ENCODE data around the gene ACCSL. TPM values are rescaled to one million over a fixed set of nuclear protein-coding genes. Genes with fewer than 3 reads are reported as not detected.

Gene ACCSL
- total RNA-seq, 1 donor, result 0.10 TPM

- Histone ChIP-seq H3K27me3 (ENCODE audit: insufficient read depth, low read length) (no peaks in the 10 kb centered on the region), H3K9me3 (ENCODE audit: low read depth, low read length) (no peaks in the 10 kb centered on the region), H3K4me3 (ENCODE audit: low read length) (no peak overlapping the region), H3K4me1 (ENCODE audit: insufficient read depth, low read length) (no peaks in the 10 kb centered on the region)
These were observed 16.2 kb upstream of the ACCSL start for GRCh38 chr11:44031549-44031948.

GRCh38 chr11:44032299-44033085 lies 15.3 kb upstream of the ACCSL start:
- H3K4me3 ChIP-seq (ENCODE audit: low read length), result no peak overlapping the region
- H3K4me1 ChIP-seq (ENCODE audit: insufficient read depth, low read length), result no peaks in the 10 kb centered on the region
- H3K9me3 ChIP-seq (ENCODE audit: low read depth, low read length), result no peaks in the 10 kb centered on the region
- no peaks in the 10 kb centered on the region for H3K27me3 ChIP-seq (ENCODE audit: insufficient read depth, low read length)

GRCh38 chr11:44033411-44033850 lies 14.3 kb upstream of the ACCSL start:
- H3K9me3 ChIP-seq (ENCODE audit: low read depth, low read length), result no peaks in the 10 kb centered on the region
- no peaks in the 10 kb centered on the region for H3K27me3 ChIP-seq (ENCODE audit: insufficient read depth, low read length)
- no peak overlapping the region for H3K4me3 ChIP-seq (ENCODE audit: low read length)
- no peaks in the 10 kb centered on the region for H3K4me1 ChIP-seq (ENCODE audit: insufficient read depth, low read length)

- Histone ChIP-seq H3K4me3 (ENCODE audit: low read length) (no peak overlapping the region), H3K9me3 (ENCODE audit: low read depth, low read length) (no peaks in the 10 kb centered on the region), H3K4me1 (ENCODE audit: insufficient read depth, low read length) (no peaks in the 10 kb centered on the region), H3K27me3 (ENCODE audit: insufficient read depth, low read length) (no peaks in the 10 kb centered on the region)
These were observed 13.9 kb upstream of the ACCSL start for GRCh38 chr11:44033856-44034255.

GRCh38 chr11:44034639-44035038 lies 13.1 kb upstream of the ACCSL start:
- no peak overlapping the region for H3K4me3 ChIP-seq (ENCODE audit: low read length)
- H3K4me1 ChIP-seq (ENCODE audit: insufficient read depth, low read length), result no peaks in the 10 kb centered on the region
- H3K9me3 ChIP-seq (ENCODE audit: low read depth, low read length), result no peaks in the 10 kb centered on the region
- no peaks in the 10 kb centered on the region for H3K27me3 ChIP-seq (ENCODE audit: insufficient read depth, low read length)

DNA sequence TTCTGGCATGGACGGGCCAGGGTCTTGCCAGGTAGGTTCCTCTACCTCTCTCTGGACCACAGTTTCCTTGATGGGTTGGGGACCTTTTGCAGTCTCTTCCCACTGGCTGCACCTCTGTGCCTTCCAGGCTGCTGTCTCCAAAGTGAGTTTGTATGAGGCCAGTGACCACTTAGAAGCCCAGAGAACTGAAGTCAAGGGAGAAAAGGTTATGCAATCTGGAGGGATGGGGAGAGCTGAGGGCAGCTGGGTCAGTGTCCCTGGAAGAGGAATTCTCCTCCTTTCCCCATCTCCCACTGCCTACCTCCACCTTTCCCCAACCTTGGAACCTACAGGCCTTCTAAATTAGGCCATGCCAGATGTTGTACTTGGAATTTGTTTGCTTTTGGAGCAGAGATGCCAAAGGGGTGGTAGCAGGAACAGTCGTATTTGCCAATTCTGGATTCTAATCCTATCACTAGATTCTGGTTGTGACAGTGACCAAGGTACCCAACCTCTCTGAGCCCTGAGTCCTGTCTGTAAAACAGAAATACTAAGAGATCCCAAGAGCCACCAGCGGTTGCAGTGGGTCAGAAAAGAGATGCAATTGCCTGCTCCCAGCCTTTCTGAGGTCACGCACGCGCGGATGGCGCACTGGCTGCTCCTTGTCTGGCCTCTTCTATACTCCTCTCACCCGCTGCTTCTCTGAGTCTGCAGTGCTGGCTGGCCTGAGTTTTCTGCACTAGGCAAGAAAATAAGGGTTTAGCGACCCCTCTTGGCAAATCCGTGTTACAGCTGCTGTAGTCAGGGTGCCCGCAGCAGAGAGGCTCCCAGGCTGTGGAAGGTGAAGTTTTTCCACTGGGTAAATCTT lies 10.7 kb upstream of the ACCSL start:
- H3K4me3 ChIP-seq (ENCODE audit: low read length), result no peak overlapping the region
- no peaks in the 10 kb centered on the region for H3K9me3 ChIP-seq (ENCODE audit: low read depth, low read length)
- no peaks in the 10 kb centered on the region for H3K4me1 ChIP-seq (ENCODE audit: insufficient read depth, low read length)
- no peaks in the 10 kb centered on the region for H3K27me3 ChIP-seq (ENCODE audit: insufficient read depth, low read length)

GRCh38 chr11:44037658-44037998 lies 10.2 kb upstream of the ACCSL start:
- no peaks in the 10 kb centered on the region for H3K4me1 ChIP-seq (ENCODE audit: insufficient read depth, low read length)
- no peak overlapping the region for H3K4me3 ChIP-seq (ENCODE audit: low read length)
- no peaks in the 10 kb centered on the region for H3K27me3 ChIP-seq (ENCODE audit: insufficient read depth, low read length)
- no peaks in the 10 kb centered on the region for H3K9me3 ChIP-seq (ENCODE audit: low read depth, low read length)

GRCh38 chr11:44043157-44043556 lies 4.6 kb upstream of the ACCSL start:
- Histone ChIP-seq H3K4me1 (ENCODE audit: insufficient read depth, low read length) (no peaks in the 10 kb centered on the region), H3K4me3 (ENCODE audit: low read length) (no peak overlapping the region), H3K27me3 (ENCODE audit: insufficient read depth, low read length) (no peaks in the 10 kb centered on the region), H3K9me3 (ENCODE audit: low read depth, low read length) (no peaks in the 10 kb centered on the region)

DNA sequence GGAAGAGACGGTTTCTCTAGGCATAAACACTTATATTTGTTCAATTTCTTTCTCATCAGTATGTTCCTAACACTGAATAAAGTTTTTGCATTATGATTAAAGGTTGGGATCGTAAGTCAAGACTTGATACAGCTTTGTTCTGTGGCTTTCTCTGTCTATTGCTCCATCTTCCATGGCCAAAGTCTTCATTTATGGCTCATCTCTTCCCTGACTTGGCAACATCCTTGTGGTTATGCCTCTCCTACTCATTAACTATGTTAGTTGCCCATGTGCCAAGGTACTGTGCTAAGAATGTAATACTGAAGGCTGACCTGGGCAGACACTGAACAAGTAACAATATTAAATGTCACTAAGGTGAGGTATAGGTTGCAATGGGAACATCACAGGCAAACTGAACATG lies 1.6 kb upstream of the ACCSL start:
- H3K4me3 ChIP-seq (ENCODE audit: low read length), result no peak overlapping the region
- H3K27me3 ChIP-seq (ENCODE audit: insufficient read depth, low read length), result no peaks in the 10 kb centered on the region
- H3K4me1 ChIP-seq (ENCODE audit: insufficient read depth, low read length), result no peaks in the 10 kb centered on the region
- no peaks in the 10 kb centered on the region for H3K9me3 ChIP-seq (ENCODE audit: low read depth, low read length)

GRCh38 chr11:44047298-44047697 lies 483 bp upstream of the ACCSL start:
- H3K9me3 ChIP-seq (ENCODE audit: low read depth, low read length), result no peaks in the 10 kb centered on the region
- H3K4me1 ChIP-seq (ENCODE audit: insufficient read depth, low read length), result no peaks in the 10 kb centered on the region
- H3K27me3 ChIP-seq (ENCODE audit: insufficient read depth, low read length), result no peaks in the 10 kb centered on the region
- H3K4me3 ChIP-seq (ENCODE audit: low read length), result no peak overlapping the region

DNA sequence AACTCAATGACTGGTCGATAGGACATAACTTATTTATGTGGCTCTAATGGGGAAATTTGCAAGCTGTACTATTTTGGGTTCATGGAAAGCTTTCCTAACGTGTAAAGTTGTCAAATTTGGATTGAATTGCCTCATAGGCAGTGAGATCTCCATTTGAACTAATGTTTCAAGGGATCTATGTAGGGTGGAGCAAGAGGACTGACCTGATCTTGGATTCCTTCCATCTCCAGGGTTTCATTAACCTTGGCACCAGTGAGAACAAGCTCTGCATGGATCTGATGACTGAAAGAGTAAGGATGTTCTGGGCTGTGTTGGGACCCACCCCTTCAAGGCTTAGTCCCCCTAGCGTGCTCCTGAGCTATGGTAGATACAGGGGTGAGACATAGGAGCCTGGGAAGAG lies 2.1 kb downstream of the ACCSL start:
- Histone ChIP-seq H3K4me1 (ENCODE audit: insufficient read depth, low read length) (no peaks in the 10 kb centered on the region), H3K4me3 (ENCODE audit: low read length) (no peak overlapping the region), H3K9me3 (ENCODE audit: low read depth, low read length) (no peaks in the 10 kb centered on the region), H3K27me3 (ENCODE audit: insufficient read depth, low read length) (no peaks in the 10 kb centered on the region)

- H3K4me3 ChIP-seq (ENCODE audit: low read length), result no peak overlapping the region
- no peaks in the 10 kb centered on the region for H3K9me3 ChIP-seq (ENCODE audit: low read depth, low read length)
- H3K4me1 ChIP-seq (ENCODE audit: insufficient read depth, low read length), result no peaks in the 10 kb centered on the region
These were observed 3.4 kb downstream of the ACCSL start for GRCh38 chr11:44051171-44051570.

GRCh38 chr11:44057340-44057739 lies 9.6 kb downstream of the ACCSL start:
- Histone ChIP-seq H3K27me3 (ENCODE audit: insufficient read depth, low read length) (no peaks in the 10 kb centered on the region), H3K9me3 (ENCODE audit: low read depth, low read length) (no peaks in the 10 kb centered on the region), H3K4me3 (ENCODE audit: low read length) (no peak overlapping the region), H3K4me1 (ENCODE audit: insufficient read depth, low read length) (no peaks in the 10 kb centered on the region)

More at GRCh38 chr11:44051171-44051570, 3.4 kb downstream of the ACCSL start:
- H3K27me3 ChIP-seq (ENCODE audit: insufficient read depth, low read length), result no peaks in the 10 kb centered on the region

GRCh38 chr11:44058275-44058674 lies 10.5 kb downstream of the ACCSL start:
- H3K27me3 ChIP-seq (ENCODE audit: insufficient read depth, low read length), result no peaks in the 10 kb centered on the region
- no peaks in the 10 kb centered on the region for H3K4me1 ChIP-seq (ENCODE audit: insufficient read depth, low read length)
- H3K9me3 ChIP-seq (ENCODE audit: low read depth, low read length), result no peaks in the 10 kb centered on the region
- no peak overlapping the region for H3K4me3 ChIP-seq (ENCODE audit: low read length)

DNA sequence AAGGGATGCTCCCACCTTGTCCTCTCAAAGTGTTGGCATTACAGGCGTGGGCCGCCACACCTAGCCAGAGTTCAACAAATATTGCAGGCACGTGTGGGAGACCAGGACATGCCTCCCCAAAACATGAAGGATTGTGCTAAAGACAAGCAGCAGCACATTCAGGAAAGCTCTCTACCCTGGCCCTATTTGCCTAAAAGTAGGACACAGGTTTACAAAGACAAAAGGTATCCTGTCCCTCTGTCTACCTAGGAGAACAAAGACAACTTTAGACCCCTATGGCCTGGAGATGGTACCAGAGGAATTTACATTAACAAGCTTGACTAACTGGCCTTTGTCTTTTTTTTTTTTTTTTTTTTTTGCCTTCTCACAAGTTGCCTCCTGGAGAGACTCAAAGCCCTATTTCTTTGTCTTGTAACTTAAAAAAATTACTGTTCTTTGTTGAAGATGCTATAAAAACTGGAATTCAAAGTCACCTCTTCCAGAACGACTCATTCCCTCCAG lies 17.4 kb downstream of the ACCSL start:
- Histone ChIP-seq H3K9me3 (ENCODE audit: low read depth, low read length) (no peaks in the 10 kb centered on the region), H3K4me1 (ENCODE audit: insufficient read depth, low read length) (peaks cover 14% of the 10 kb centered on the region), H3K4me3 (ENCODE audit: low read length) (no peak overlapping the region), H3K27me3 (ENCODE audit: insufficient read depth, low read length) (no peaks in the 10 kb centered on the region)
